ENCODE results near the gene CUBN.

Gene CUBN

DNA sequence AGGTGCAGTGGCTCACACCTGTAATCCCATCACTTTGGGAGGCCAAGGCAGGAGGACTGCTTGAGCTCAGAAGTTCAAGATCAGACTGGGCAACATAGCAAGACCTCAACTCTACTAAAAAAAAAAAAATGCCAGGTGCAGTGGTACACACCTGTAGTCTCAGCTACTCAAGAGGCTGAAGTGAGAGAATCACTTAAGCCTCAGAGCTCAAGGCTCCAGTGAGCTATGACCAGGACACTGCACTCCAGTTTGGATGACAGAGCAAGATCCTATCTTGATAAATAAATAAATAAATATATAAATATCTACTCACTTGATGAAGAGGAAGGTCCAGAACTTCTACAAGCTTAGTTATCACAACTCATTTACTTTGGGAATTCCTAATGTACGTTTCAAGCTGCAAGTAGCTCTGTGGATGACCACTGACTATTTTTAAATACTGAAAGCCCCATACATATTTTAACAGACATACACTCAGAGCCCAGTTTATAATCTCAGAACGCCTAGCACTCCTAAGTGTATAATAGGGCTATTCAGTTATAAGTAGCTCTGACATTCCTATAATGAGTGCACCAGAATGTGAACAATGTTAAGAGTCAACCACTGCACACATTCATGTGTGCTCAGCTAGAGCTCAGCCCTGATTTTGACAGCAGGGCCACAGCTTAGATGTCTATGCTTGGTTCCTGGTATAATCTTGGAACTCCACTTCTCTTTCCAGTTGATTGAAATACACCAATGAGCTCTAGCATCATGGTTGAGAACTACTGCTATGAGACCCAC, 119.1 kb downstream of the CUBN start:
- no peak overlapping the region for H3K4me3 ChIP-seq (ENCODE audit: low read depth, low read length)
- POLR2A ChIA-PET, result interaction anchor here (1.5 to 1.9 kb wide), 2 partner anchors 13 to 218 kb away, joined by 4 to 13 read pairs; partner anchors contain the start of gene VIM
- CTCF ChIA-PET, result interaction anchor here (1.2 to 3.2 kb wide), 3 partner anchors 11 to 158 kb away, joined by 4 to 20 read pairs (median 5); no protein-coding TSS in a partner anchor
- TF ChIP-seq, protein P1, sequence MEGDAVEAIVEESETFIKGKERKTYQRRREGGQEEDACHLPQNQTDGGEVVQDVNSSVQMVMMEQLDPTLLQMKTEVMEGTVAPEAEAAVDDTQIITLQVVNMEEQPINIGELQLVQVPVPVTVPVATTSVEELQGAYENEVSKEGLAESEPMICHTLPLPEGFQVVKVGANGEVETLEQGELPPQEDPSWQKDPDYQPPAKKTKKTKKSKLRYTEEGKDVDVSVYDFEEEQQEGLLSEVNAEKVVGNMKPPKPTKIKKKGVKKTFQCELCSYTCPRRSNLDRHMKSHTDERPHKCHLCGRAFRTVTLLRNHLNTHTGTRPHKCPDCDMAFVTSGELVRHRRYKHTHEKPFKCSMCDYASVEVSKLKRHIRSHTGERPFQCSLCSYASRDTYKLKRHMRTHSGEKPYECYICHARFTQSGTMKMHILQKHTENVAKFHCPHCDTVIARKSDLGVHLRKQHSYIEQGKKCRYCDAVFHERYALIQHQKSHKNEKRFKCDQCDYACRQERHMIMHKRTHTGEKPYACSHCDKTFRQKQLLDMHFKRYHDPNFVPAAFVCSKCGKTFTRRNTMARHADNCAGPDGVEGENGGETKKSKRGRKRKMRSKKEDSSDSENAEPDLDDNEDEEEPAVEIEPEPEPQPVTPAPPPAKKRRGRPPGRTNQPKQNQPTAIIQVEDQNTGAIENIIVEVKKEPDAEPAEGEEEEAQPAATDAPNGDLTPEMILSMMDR (IDR thresholded peaks at IDR 0.05; ENCODE audit: insufficient read depth, low read length, missing control alignments), result no peak
- DNase-seq (ENCODE audit: low read depth, low spot score), result no peak

- ChIA-PET CTCF (interaction anchor here (3.2 kb wide), 1 partner anchor 12 kb away, joined by 20 read pairs; no protein-coding TSS in a partner anchor), POLR2A (interaction anchor here (1.5 kb wide), 1 partner anchor 14 kb away, joined by 4 read pairs; no protein-coding TSS in a partner anchor)
- TF ChIP-seq, protein P1 (IDR thresholded peaks at IDR 0.05; ENCODE audit: insufficient read depth, low read length, missing control alignments), result no peak
- H3K4me3 ChIP-seq (ENCODE audit: low read depth, low read length), result no peak overlapping the region
- no peak for DNase-seq (ENCODE audit: low read depth, low spot score)
Measured at GRCh38 chr10:17009212-17009700, 120.4 kb downstream of the CUBN start.

GRCh38 chr10:17007418-17007770, 122.2 kb downstream of the CUBN start:
- TF ChIP-seq, protein P1 (IDR thresholded peaks at IDR 0.05; ENCODE audit: insufficient read depth, low read length, missing control alignments), result no peak
- no peak overlapping the region for H3K4me3 ChIP-seq (ENCODE audit: low read depth, low read length)
- CTCF ChIA-PET, result no interaction called here
- POLR2A ChIA-PET, result no interaction called here
- DNase-seq (ENCODE audit: low read depth, low spot score), result no peak

DNA sequence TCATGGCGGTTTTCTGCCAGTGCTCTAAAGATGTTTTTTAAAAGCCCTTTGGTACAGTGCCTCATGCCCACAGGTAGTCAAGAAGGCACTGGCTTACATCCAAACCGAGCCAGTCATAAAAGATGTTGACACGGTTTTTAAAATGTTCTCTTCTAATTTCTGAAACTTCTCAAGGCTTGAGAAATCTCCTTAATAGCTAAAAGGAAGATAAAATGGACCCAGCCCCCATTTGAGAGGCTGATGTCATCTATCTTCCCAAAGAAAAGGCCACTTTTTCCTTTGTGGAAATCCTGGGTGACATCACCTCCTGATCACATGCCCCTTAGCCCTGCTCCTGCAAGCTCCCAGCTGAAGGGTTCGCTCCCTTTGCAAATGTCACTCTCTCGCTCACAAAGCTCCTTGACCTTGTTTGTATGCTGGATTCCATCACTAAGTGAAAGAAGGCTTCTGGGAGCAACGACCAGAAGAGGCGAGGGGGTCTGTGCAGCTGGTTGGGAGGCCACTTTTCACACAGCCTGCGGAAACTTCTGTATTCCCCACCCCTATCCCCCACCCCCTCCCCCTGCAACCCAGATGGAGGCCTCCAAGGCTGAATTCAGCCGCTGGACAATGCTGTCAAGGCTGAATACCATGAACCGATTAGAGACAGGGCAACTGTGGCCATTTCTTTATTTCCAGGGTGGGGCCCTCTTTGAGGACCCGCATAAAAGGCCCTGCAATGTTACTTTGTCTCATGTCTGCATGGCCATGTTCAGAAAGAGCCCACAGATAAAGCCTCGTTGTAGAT, 122.8 kb downstream of the CUBN start:
- POLR2A ChIA-PET, result no interaction called here
- DNase-seq (ENCODE audit: low read depth, low spot score), result no peak

GRCh38 chr10:17005621-17006566, 123.7 kb downstream of the CUBN start:
- ChIA-PET CTCF (interaction anchor here (0.6 kb wide), 1 partner anchor 576 kb away, joined by 3 read pairs; no protein-coding TSS in a partner anchor), POLR2A (interaction anchor here (0.7 kb wide), 1 partner anchor 223 kb away, joined by 3 read pairs; no protein-coding TSS in a partner anchor)
- H3K4me3 ChIP-seq (ENCODE audit: low read depth, low read length), result no peak overlapping the region
- DNase-seq (ENCODE audit: low read depth, low spot score), result no peak
- TF ChIP-seq, protein P1 (IDR thresholded peaks at IDR 0.05; ENCODE audit: insufficient read depth, low read length, missing control alignments), result no peak

More for the DNA sequence above, 122.8 kb downstream of the CUBN start:
- CTCF ChIA-PET, result no interaction called here
- TF ChIP-seq, protein P1 (IDR thresholded peaks at IDR 0.05; ENCODE audit: insufficient read depth, low read length, missing control alignments), result no peak
- H3K4me3 ChIP-seq (ENCODE audit: low read depth, low read length), result no peak overlapping the region

All from AG04449 (cell line).